ENCODE measurements around the gene DMAC2. TPM values are rescaled to one million over a fixed set of nuclear protein-coding genes. Genes with fewer than 3 reads are reported as not detected.

The DMAC2 gene
- total RNA-seq, 1 donor from 2014 or later: 33.3 TPM

Other genes starting within 250 kb of the DMAC2 start
- not detected in 2 replicates for gene CYP2S1, start 246.7 kb downstream of the DMAC2 start, total RNA-seq
- gene AXL, start 220.7 kb downstream of the DMAC2 start, total RNA-seq: 250 and 265 TPM in 2 replicates
- gene HNRNPUL1, start 175.5 kb downstream of the DMAC2 start, total RNA-seq: 226 and 237 TPM in 2 replicates
- gene CCDC97, start 129.7 kb downstream of the DMAC2 start, total RNA-seq: 34.4 and 35.9 TPM in 2 replicates
- 244 and 255 TPM in 2 replicates for gene TGFB1, start 86.0 kb downstream of the DMAC2 start, total RNA-seq
- 4.6 and 5.5 TPM in 2 replicates for gene B9D2, start 75.8 kb downstream of the DMAC2 start, total RNA-seq
- gene TMEM91, start 63.4 kb downstream of the DMAC2 start, total RNA-seq: 8.5 and 9.2 TPM in 2 replicates
- 10.6 and 11.6 TPM in 2 replicates for gene EXOSC5, start 42.6 kb downstream of the DMAC2 start, total RNA-seq
- gene BCKDHA, start 42.1 kb downstream of the DMAC2 start, total RNA-seq: 12.5 and 19.8 TPM in 2 replicates
- 0.35 and 1.5 TPM in 2 replicates for gene B3GNT8, start 12.5 kb downstream of the DMAC2 start, total RNA-seq
- gene ERICH4, start 3.2 kb upstream of the DMAC2 start, total RNA-seq: not detected in 2 replicates
- not detected in 2 replicates for gene CEACAM21, start 136.3 kb upstream of the DMAC2 start, total RNA-seq
- not detected in 2 replicates for gene CEACAM4, start 187.2 kb upstream of the DMAC2 start, total RNA-seq
- not detected in 2 replicates for gene CEACAM7, start 248.4 kb upstream of the DMAC2 start, total RNA-seq

All from osteocyte (in vitro differentiated cells).